Measurements from ENCODE around the gene CHRNA3. TPM values are rescaled to one million over a fixed set of nuclear protein-coding genes. Genes with fewer than 3 reads are reported as not detected.
A peak's percentile ranks its signal among the peaks of the same experiment; 100 is the strongest.

Gene CHRNA3
- total RNA-seq, 1 donor from 2014 or later: 0.40 TPM

- no peak for TF ChIP-seq CTCF (conservative IDR thresholded peaks at IDR 0.05; ENCODE audit: low read depth, low read length)
- no peak for DNase-seq (ENCODE audit: low read depth)
- H3K4me3 ChIP-seq (ENCODE audit: low read depth, low read length): no peak overlapping the region
Observed at GRCh38 chr15:78624651-78625590, 4.1 kb upstream of the CHRNA3 start.

- TF ChIP-seq CTCF (conservative IDR thresholded peaks at IDR 0.05; ENCODE audit: low read depth, low read length): no peak
- no peak for DNase-seq (ENCODE audit: low read depth)
- H3K4me3 ChIP-seq (ENCODE audit: low read depth, low read length): no peak overlapping the region
Observed at GRCh38 chr15:78623786-78624497, 3.1 kb upstream of the CHRNA3 start.

- no peak overlapping the region for H3K4me3 ChIP-seq (ENCODE audit: low read depth, low read length)
- TF ChIP-seq CTCF (conservative IDR thresholded peaks at IDR 0.05; ENCODE audit: low read depth, low read length): no peak
- DNase-seq (ENCODE audit: low read depth): no peak
Observed at GRCh38 chr15:78621810-78622402, 1.1 kb upstream of the CHRNA3 start.

GRCh38 chr15:78620021-78620526 is 722 bp downstream of the CHRNA3 start:
- H3K4me3 ChIP-seq (ENCODE audit: low read depth, low read length): no peak overlapping the region
- DNase-seq (ENCODE audit: low read depth): no peak

GRCh38 chr15:78619022-78619950 is 1.5 kb downstream of the CHRNA3 start:
- no peak for DNase-seq (ENCODE audit: low read depth)
- TF ChIP-seq CTCF (conservative IDR thresholded peaks at IDR 0.05; ENCODE audit: low read depth, low read length): no peak
- no peak overlapping the region for H3K4me3 ChIP-seq (ENCODE audit: low read depth, low read length)

More at GRCh38 chr15:78620021-78620526, 722 bp downstream of the CHRNA3 start:
- no peak for TF ChIP-seq CTCF (conservative IDR thresholded peaks at IDR 0.05; ENCODE audit: low read depth, low read length)

- TF ChIP-seq CTCF (conservative IDR thresholded peaks at IDR 0.05; ENCODE audit: low read depth, low read length): peak; percentile 86
- no peak overlapping the region for H3K4me3 ChIP-seq (ENCODE audit: low read depth, low read length)
Observed at GRCh38 chr15:78618490-78618934, 2.3 kb downstream of the CHRNA3 start.

More at GRCh38 chr15:78618490-78618934, 2.3 kb downstream of the CHRNA3 start:
- DNase-seq (ENCODE audit: low read depth): peak; percentile 9

Data from epithelial cell of proximal tubule (primary cell).